Cardiac fibroblast (primary cell): ENCODE data around the gene NIPAL3.
A peak's percentile ranks its signal among the peaks of the same experiment; 100 is the strongest.
"Not testable (repeated sequence)": the region's sequence is repeated elsewhere in the genome, so short reads cannot be mapped to it uniquely, and the experiment has no call there.

ENCODE experiments used
- DNase-seq, 2 donors: peaks; one replicate each; pipeline versions ENCODE4 v3.0.0 to v3.0.0-alpha.2; 2010; ENCODE audit warnings: low read depth in 2 of 2
- H3K4me3 ChIP-seq, 2 donors: replicated peaks in 1 of 2; 1 replicate in 1 of 2; 2 replicates in 1 of 2; pipeline ENCODE4 v1.5.1; 2011; ENCODE audit warnings: low read depth in 2 of 2, low read length in 2 of 2, mild to moderate bottlenecking in 2 of 2, moderate library complexity in 1 of 2
- TF ChIP-seq, protein P1 (sequence below): IDR thresholded peaks from one replicate; pipeline ENCODE4 v1.5.1; 2011; ENCODE audit warnings: low read depth, mild to moderate bottlenecking, low read length, inconsistent platforms

The NIPAL3 gene

DNA sequence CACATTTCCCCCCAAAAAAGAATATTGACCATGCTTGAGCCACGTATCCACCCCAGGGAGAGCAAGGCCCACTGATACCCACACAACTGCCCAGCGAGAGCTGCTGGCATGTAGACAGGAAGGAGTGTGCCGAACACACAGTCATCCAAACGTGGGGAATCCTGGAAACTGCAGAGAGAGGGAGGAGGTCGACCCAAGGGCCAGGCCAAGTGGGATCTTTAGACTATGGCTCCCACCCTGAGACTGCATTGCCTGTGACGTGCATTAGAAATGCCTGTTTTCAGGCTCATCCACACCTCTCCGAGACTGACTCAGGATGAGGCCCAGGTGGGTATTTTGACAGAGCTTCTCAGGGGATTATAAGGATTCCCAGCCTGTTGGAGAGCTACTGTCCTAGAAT is 25.9 kb downstream of the NIPAL3 start:
- H3K4me3 ChIP-seq: no peak overlapping the region
- TF ChIP-seq, protein P1, sequence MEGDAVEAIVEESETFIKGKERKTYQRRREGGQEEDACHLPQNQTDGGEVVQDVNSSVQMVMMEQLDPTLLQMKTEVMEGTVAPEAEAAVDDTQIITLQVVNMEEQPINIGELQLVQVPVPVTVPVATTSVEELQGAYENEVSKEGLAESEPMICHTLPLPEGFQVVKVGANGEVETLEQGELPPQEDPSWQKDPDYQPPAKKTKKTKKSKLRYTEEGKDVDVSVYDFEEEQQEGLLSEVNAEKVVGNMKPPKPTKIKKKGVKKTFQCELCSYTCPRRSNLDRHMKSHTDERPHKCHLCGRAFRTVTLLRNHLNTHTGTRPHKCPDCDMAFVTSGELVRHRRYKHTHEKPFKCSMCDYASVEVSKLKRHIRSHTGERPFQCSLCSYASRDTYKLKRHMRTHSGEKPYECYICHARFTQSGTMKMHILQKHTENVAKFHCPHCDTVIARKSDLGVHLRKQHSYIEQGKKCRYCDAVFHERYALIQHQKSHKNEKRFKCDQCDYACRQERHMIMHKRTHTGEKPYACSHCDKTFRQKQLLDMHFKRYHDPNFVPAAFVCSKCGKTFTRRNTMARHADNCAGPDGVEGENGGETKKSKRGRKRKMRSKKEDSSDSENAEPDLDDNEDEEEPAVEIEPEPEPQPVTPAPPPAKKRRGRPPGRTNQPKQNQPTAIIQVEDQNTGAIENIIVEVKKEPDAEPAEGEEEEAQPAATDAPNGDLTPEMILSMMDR: no peak
- no peak for DNase-seq

- TF ChIP-seq, protein P1: no peak
- no peak for DNase-seq
- no peak overlapping the region for H3K4me3 ChIP-seq
Observed at GRCh38 chr1:24441996-24442668, 26.5 kb downstream of the NIPAL3 start.

GRCh38 chr1:24442764-24443163 is 27.2 kb downstream of the NIPAL3 start:
- DNase-seq: peak; percentile 40 to 46
- no peak overlapping the region for H3K4me3 ChIP-seq
- TF ChIP-seq, protein P1: no peak

GRCh38 chr1:24443241-24443656 is 27.6 kb downstream of the NIPAL3 start:
- TF ChIP-seq, protein P1: no peak
- peak; percentile 30 to 57 for DNase-seq
- no peak overlapping the region for H3K4me3 ChIP-seq

DNA sequence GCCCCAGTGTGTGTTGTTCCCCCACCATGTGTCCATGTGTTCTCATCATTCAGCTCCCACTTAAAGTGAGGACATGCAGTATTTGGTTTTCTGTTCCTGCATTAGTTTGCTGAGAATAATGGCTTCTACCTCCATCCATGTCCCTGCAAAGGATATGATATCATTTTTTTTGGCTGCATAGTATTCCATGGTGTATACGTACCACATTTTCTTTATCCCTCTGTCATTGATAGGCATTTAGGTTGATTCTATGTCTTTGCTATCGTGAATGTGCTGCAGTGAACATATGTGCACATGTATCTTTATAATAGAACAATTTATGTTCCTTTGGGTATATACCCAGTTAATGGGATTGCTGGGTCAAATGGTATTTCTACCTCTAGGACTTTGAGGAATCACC is 30.8 kb downstream of the NIPAL3 start:
- not testable (repeated sequence) for H3K4me3 ChIP-seq, DNase-seq

GRCh38 chr1:24450316-24450715 is 34.7 kb downstream of the NIPAL3 start:
- H3K4me3 ChIP-seq: no peak overlapping the region
- TF ChIP-seq, protein P1: no peak

GRCh38 chr1:24450857-24451397 is 35.3 kb downstream of the NIPAL3 start:
- no peak overlapping the region for H3K4me3 ChIP-seq
- TF ChIP-seq, protein P1: no peak
- no peak for DNase-seq

More at GRCh38 chr1:24450316-24450715, 34.7 kb downstream of the NIPAL3 start:
- no peak for DNase-seq
